T-cell (primary cell): ENCODE data around the gene LDB2. TPM values are rescaled to one million over a fixed set of nuclear protein-coding genes. Genes with fewer than 3 reads are reported as not detected.

ENCODE experiments used
- ATAC-seq, 4 experiments: fragments of 200-7000 bp in 3 of 4; fragments of 150-1000 bp in 1 of 4; cut with Tn5 transposase; replicated peaks in 1 of 4; 1 replicate in 3 of 4; 2 replicates in 1 of 4; pipeline ENCODE4 v1.10.0; 2021; ENCODE audit warnings: moderate library complexity in 3 of 4, mild to moderate bottlenecking in 2 of 4, moderate number of reproducible peaks in 1 of 4
- CTCF ChIA-PET, 2 donors: fragments of 300-600 bp; sonication (Branson Sonifier 250); formaldehyde crosslinking; loops; one replicate each; lab custom pipeline; 2022; ENCODE audit warnings: antibody characterized with exemption in 2 of 2; lab: Charles Lee
- POLR2A ChIA-PET, 2 donors: fragments of 300-600 bp; sonication (Branson Sonifier 250); formaldehyde crosslinking; loops; one replicate each; lab custom pipeline; 2022; ENCODE audit warnings: antibody characterized with exemption in 2 of 2; lab: Charles Lee
- DNase-seq, 35 experiments: peaks; one replicate each; pipeline versions ENCODE4 v3.0.0 to v3.0.0-alpha.2; 2013 to 2023
- H3K27ac ChIP-seq: one replicate; pipeline ENCODE4 v1.5.1; 2013; ENCODE audit warnings: low read length
- H3K27me3 ChIP-seq, 2 experiments: replicated peaks in 1 of 2; 1 replicate in 1 of 2; 2 replicates in 1 of 2; pipeline versions ENCODE4 v1.6.1 to v1.7.0; 2013; ENCODE audit warnings: low read length in 1 of 2, mixed read lengths in 1 of 2; ENCODE audit not compliant: control insufficient read depth in 2 of 2, insufficient read depth in 2 of 2; ENCODE audit errors: extremely low read depth in 1 of 2
- H3K36me3 ChIP-seq, 2 donors: 1 replicate in 1 of 2; 2 replicates in 1 of 2; pipeline versions ENCODE4 v1.6.1 to v1.7.0; 2013; ENCODE audit warnings: low read length in 1 of 2; ENCODE audit not compliant: control insufficient read depth in 2 of 2, insufficient read depth in 1 of 2; ENCODE audit errors: extremely low read depth in 1 of 2
- H3K4me1 ChIP-seq, 2 experiments: 1 replicate in 1 of 2; 2 replicates in 1 of 2; pipeline versions ENCODE4 v1.6.1 to v1.7.0; 2013; ENCODE audit warnings: low read length in 2 of 2, mixed read lengths in 1 of 2; ENCODE audit not compliant: insufficient read depth in 2 of 2, control insufficient read depth in 1 of 2; ENCODE audit errors: extremely low read depth in 1 of 2
- H3K4me3 ChIP-seq, 2 donors: 1 replicate in 1 of 2; 2 replicates in 1 of 2; pipeline versions ENCODE4 v1.5.1 to v1.7.0; 2013; ENCODE audit warnings: mild to moderate bottlenecking in 2 of 2, low read length in 1 of 2, moderate library complexity in 1 of 2; ENCODE audit not compliant: control insufficient read depth in 1 of 2; ENCODE audit errors: extremely low read depth in 1 of 2
- H3K9me3 ChIP-seq: 2 replicates; pipeline ENCODE4 v1.7.0; 2013
- H3K27ac Mint-ChIP-seq, 2 donors: one replicate each; pipeline ENCODE4 v1.8.0; 2020 to 2021; ENCODE audit warnings: mild to moderate bottlenecking in 2 of 2, mixed read lengths in 2 of 2
- H3K27me3 Mint-ChIP-seq, 2 donors: one replicate each; pipeline ENCODE4 v1.8.0; 2021 to 2022; ENCODE audit warnings: mixed read lengths in 2 of 2
- H3K36me3 Mint-ChIP-seq: one replicate; pipeline ENCODE4 v1.8.0; 2021; ENCODE audit warnings: mixed read lengths
- H3K4me1 Mint-ChIP-seq, 3 donors: one replicate each; pipeline ENCODE4 v1.8.0; 2020 to 2022; ENCODE audit warnings: mixed read lengths in 3 of 3, mild to moderate bottlenecking in 1 of 3
- H3K4me3 Mint-ChIP-seq, 3 donors: one replicate each; pipeline ENCODE4 v1.8.0; 2020 to 2022; ENCODE audit warnings: mild to moderate bottlenecking in 3 of 3, mixed read lengths in 3 of 3, moderate library complexity in 3 of 3
- H3K9me3 Mint-ChIP-seq, 3 donors: one replicate each; pipeline ENCODE4 v1.8.0; 2020 to 2022; ENCODE audit warnings: mixed read lengths in 3 of 3
- WGBS: methylation state at CpG from one replicate; pipeline ENCODE4 v1.1.5; 2013; ENCODE audit warnings: missing lambda C conversion rate; ENCODE audit not compliant: insufficient coverage; 5-methylcytosine and 5-hydroxymethylcytosine counted together
- total RNA-seq, 35 experiments: library from RNA in 6 of 35; stranded (reverse) in 6 of 35; fragments of 120-200 nt in 1 of 35; gene quantifications; one replicate each; pipeline versions ENCODE4 v1.2.1 to v1.2.4 and lab custom pipeline; 2013 to 2026

LDB2 gene
- total RNA-seq (under 1 TPM in 3 of 5 donors, not detected in 2; 0.15 to 0.82 (median 0.39) TPM), total RNA-seq (lab: John Stamatoyannopoulos, UW) (0 to 0.30 (median 0) reads per million in 29 experiments)
- total RNA-seq (2013) = 0.46 TPM

DNA sequence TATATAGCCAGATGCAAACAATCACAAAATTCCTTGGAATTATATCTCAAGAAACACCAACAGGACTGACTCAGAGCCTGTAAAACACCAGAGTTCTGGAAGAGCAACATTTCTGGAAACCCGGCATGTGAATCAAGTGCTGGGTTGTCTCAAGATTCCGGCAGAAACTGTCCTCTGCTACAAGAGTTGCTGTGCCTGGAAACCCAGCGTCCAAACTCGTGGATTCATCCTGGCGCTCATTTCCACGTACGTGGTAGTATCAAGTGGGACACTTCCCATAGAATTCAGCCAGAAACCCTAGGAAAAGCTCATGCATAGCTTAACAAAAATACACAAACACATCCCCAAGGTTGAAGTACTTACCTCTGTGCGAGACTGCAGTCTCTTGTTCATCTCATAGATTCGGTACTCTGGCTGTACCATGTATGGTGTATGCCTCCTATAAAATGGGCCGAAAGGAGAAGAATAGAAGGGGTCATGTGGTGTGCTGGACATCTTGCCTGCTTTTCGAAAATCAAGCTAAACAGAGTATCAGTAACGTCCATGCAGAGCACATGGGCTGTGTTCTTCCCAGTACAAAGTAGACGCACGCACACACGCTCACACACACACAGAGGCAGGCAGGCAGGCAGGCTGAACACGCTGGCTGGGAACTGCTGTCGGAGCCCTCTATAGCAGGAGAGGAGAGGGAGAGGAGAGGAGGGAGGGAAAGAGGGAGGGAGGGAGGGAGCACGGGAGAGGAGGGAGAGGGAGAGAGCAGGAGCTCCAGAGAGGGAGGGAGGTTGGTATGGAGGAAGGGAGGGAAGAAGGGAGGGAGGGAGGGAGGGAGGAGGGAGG, at the start of gene LDB2:
LDB2 (minus strand) TSS at position 655 of the 837 bp plus-strand sequence.
- Mint-ChIP-seq H3K27me3 (peaks cover 0 to 11% of the 10 kb centered on the region in 2 donors), H3K36me3 (no peaks in the 10 kb centered on the region), H3K9me3 (no peaks in the 10 kb centered on the region), H3K27ac (no peak within 1 kb of the TSS), H3K4me1 (peaks cover 10 to 16% (median 13%) of the 10 kb centered on the region in 3 donors), H3K4me3 (peak within 1 kb of the TSS in 1 of 3 donors; percentile 35)
- ChIA-PET POLR2A (no interaction called here), CTCF (no interaction called here)
- no peaks in the 10 kb centered on the region for H3K9me3 ChIP-seq
- peaks cover 0 to 29% of the 10 kb centered on the region in 2 experiments for H3K4me1 ChIP-seq
- no peak for DNase-seq
- H3K4me3 ChIP-seq = peak within 1 kb of the TSS in 1 of 2 donors; percentile 65
- 71% methylated on average over 8 of the region's 18 CpGs for WGBS
- no peak for ATAC-seq
- no peaks in the 10 kb centered on the region for H3K27me3 ChIP-seq
- no peak within 1 kb of the TSS for H3K27ac ChIP-seq
- H3K36me3 ChIP-seq = no peaks in the 10 kb centered on the region

DNA sequence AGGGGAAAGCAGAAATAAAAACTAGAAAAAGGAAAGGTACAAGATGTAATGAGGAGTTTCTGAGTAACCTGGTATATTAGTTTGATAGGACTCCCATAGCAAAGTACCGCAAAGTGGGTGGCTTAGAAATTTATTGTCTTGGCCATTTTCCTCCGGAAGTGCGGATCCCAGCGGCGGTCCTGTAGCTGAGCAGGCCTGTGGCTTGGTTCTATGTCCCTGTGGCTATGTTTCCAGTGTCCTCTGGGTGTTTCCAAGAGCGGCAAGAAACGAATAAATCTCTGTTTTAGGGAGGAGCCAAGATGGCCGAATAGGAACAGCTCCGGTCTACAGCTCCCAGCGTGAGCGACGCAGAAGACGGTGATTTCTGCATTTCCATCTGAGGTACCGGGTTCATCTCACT, 44.0 kb upstream of the LDB2 start:
- 100% methylated on average over 3 of the region's 14 CpGs for WGBS
- Mint-ChIP-seq H3K4me3 (no peak overlapping the region), H3K36me3 (no peaks in the 10 kb centered on the region), H3K4me1 (no peaks in the 10 kb centered on the region), H3K9me3 (no peaks in the 10 kb centered on the region), H3K27me3 (peaks cover 0 to 15% of the 10 kb centered on the region in 2 donors), H3K27ac (no peak overlapping the region)
- Histone ChIP-seq H3K27me3 (no peaks in the 10 kb centered on the region), H3K9me3 (no peaks in the 10 kb centered on the region), H3K36me3 (no peaks in the 10 kb centered on the region), H3K4me1 (no peaks in the 10 kb centered on the region), H3K4me3 (no peak overlapping the region), H3K27ac (no peak overlapping the region)
- ChIA-PET CTCF (no interaction called here), POLR2A (no interaction called here)
- DNase-seq = no peak
- ATAC-seq = no peak

DNA sequence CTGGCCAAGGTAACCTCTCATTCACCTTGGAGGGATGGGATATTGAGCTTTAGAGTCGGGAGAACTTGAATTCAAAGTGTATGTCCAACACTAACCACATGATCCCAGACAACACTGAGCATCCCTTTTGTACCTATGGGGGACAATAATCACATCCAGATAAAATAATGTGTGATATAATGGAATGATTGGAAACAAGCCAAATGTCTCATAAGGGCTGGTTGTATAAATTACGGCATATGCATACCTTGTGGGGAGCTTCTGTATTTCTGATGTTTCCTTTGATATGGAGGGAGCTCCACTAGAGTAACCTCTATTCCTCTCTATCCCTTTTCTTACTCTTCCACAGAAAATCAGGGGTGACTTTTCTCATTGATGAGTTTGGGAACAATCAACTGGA, 40.7 kb upstream of the LDB2 start:
- ATAC-seq (no peak), DNase-seq (no peak)
- ChIA-PET POLR2A (no interaction called here), CTCF (no interaction called here)
- Histone ChIP-seq H3K27me3 (peaks cover 0 to 2% of the 10 kb centered on the region in 2 experiments), H3K9me3 (no peaks in the 10 kb centered on the region), H3K4me3 (no peak overlapping the region), H3K4me1 (no peaks in the 10 kb centered on the region), H3K36me3 (no peaks in the 10 kb centered on the region), H3K27ac (no peak overlapping the region)
- H3K27ac Mint-ChIP-seq = no peak overlapping the region
- no peaks in the 10 kb centered on the region for H3K36me3 Mint-ChIP-seq
- no peaks in the 10 kb centered on the region for H3K4me1 Mint-ChIP-seq
- no peaks in the 10 kb centered on the region for H3K9me3 Mint-ChIP-seq
- no CpG with 5 or more reads among the region's 2 CpGs for WGBS
- H3K4me3 Mint-ChIP-seq = no peak overlapping the region
- H3K27me3 Mint-ChIP-seq = peaks cover 0 to 15% of the 10 kb centered on the region in 2 donors

DNA sequence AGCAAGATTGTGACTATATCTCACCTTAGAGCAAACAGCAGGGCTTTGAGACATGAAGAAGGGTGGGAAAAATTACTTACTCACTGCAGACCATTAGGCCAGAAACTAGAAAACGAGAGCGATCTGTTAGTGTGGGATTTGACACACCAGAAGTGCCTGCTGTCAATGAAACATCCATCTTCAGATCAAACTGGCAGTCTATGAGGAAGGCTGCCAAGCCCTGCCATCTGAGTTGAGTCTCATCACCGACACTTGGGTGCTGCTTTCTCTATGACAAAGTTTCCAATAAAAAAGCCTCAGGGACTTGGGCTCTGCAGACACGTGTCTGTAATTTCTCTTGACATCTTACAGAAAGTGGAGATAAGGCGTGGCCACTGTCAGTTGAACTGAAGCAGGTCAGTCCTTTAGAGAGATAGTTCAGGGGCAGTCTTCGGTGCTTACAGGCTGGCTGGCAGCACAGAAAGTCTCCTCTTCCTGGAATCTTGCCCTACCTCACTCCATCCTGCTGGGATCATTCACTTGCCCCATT, 40.1 kb upstream of the LDB2 start:
- no peak overlapping the region for H3K4me3 ChIP-seq
- ChIA-PET POLR2A (no interaction called here), CTCF (no interaction called here)
- H3K9me3 Mint-ChIP-seq = no peaks in the 10 kb centered on the region
- no peaks in the 10 kb centered on the region for H3K4me1 ChIP-seq
- H3K27me3 ChIP-seq = peaks cover 0 to 2% of the 10 kb centered on the region in 2 experiments
- H3K9me3 ChIP-seq = no peaks in the 10 kb centered on the region
- no peak overlapping the region for H3K27ac ChIP-seq
- H3K36me3 Mint-ChIP-seq = no peaks in the 10 kb centered on the region
- DNase-seq = no peak
- no peaks in the 10 kb centered on the region for H3K4me1 Mint-ChIP-seq
- peaks cover 0 to 15% of the 10 kb centered on the region in 2 donors for H3K27me3 Mint-ChIP-seq
- H3K36me3 ChIP-seq = no peaks in the 10 kb centered on the region
- ATAC-seq = no peak
- 73% methylated on average over 6 of the region's 6 CpGs for WGBS
- no peak overlapping the region for H3K27ac Mint-ChIP-seq
- no peak overlapping the region for H3K4me3 Mint-ChIP-seq

DNA sequence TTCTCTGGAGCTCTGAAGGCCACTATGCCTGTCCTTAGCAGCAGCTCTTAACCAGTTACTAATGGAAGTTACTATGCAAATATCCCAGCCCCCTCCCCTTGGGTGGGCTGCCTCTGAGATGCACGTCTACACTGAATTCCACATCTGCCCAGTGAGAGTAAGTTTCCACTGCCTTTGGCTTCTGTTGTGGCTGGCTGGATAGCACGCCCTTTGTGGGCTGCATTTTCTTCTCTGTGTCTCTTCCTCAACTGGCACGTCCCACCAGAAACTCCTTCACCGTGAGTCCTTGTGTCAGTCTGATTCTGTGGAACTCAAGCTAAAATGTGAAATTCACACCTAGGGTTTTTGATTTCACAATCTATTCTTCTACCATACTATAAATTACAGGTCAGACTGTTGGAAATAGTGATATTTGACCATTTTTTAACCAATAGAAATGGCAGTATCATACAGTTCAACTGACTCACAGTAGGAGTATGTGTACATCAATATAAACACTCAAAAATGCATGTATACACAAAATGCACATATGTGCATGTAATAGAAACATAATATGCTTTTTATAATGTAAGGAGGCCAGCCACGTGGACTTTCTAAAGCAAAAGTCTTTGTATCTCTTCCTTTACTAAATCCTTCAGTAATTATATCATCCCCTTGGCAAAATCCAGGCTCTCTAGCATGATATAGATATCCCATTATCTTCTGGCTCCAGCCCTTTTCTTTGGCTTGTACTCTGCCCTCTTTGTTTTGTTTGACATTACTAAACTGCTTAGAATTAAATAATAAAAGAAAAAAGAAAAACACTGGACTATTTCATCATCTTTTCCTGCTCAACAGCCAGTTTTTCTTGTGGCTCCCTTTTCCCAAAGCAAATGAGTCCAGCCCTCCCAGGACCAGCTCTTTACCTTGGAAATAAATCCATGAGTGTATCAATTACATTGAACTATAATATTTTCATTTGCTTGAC, 33.2 kb upstream of the LDB2 start:
- WGBS = 94% methylated on average over 2 of the region's 5 CpGs
- no peaks in the 10 kb centered on the region for H3K9me3 Mint-ChIP-seq
- H3K27ac Mint-ChIP-seq = no peak overlapping the region
- no peak overlapping the region for H3K4me3 ChIP-seq
- H3K36me3 ChIP-seq = no peaks in the 10 kb centered on the region
- no peak overlapping the region for H3K4me3 Mint-ChIP-seq
- H3K4me1 Mint-ChIP-seq = no peaks in the 10 kb centered on the region
- ChIA-PET CTCF (interaction anchor here in 1 of 2 donors (1.4 kb wide), 1 partner anchor 15 kb away, joined by 3 read pairs; no protein-coding TSS in a partner anchor), POLR2A (no interaction called here)
- no peaks in the 10 kb centered on the region for H3K9me3 ChIP-seq
- no peaks in the 10 kb centered on the region for H3K36me3 Mint-ChIP-seq
- H3K27ac ChIP-seq = no peak overlapping the region
- DNase-seq (no peak), ATAC-seq (no peak)
- peaks cover 0 to 3% of the 10 kb centered on the region in 2 experiments for H3K27me3 ChIP-seq
- H3K4me1 ChIP-seq = no peaks in the 10 kb centered on the region
- peaks cover 0 to 12% of the 10 kb centered on the region in 2 donors for H3K27me3 Mint-ChIP-seq

DNA sequence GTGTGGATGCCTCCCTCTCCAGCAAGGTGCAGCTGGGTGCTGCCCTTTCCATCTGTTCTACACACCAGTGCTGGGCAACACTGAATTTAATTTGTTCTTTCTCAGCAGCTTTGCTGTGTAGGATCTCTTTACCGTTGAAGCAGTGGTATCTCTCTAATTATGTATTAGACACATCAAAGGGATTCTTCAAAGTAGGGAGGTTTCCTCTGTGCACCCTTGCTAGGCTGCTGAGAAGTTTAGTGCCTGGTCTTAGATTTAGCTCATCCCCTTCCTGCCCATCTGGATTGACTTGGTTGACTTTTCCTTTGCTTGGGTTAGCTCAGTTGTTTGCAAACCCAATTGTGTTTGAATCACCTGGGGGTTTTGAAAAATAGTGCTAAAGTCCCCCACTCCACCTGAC, 27.8 kb upstream of the LDB2 start:
- no peak overlapping the region for H3K27ac ChIP-seq
- no peaks in the 10 kb centered on the region for H3K9me3 ChIP-seq
- ATAC-seq (no peak), DNase-seq (no peak)
- no peak overlapping the region for H3K27ac Mint-ChIP-seq
- no peak overlapping the region for H3K4me3 ChIP-seq
- ChIA-PET CTCF (interaction anchor here in 1 of 2 donors (0.6 to 1.3 kb wide), 2 partner anchors 10 to 131 kb away, joined by 3 to 5 read pairs; no protein-coding TSS in a partner anchor), POLR2A (no interaction called here)
- WGBS = no CpG with 5 or more reads among the region's 1 CpG
- no peaks in the 10 kb centered on the region for H3K36me3 ChIP-seq
- H3K9me3 Mint-ChIP-seq = no peaks in the 10 kb centered on the region
- H3K4me1 Mint-ChIP-seq = no peaks in the 10 kb centered on the region
- peaks cover 0 to 12% of the 10 kb centered on the region in 2 donors for H3K27me3 Mint-ChIP-seq
- no peaks in the 10 kb centered on the region for H3K36me3 Mint-ChIP-seq
- H3K27me3 ChIP-seq = peaks cover 0 to under 1% of the 10 kb centered on the region in 2 experiments
- no peak overlapping the region for H3K4me3 Mint-ChIP-seq
- H3K4me1 ChIP-seq = no peaks in the 10 kb centered on the region
